Mesothelial cell of epicardium (in vitro differentiated cells): ENCODE results near the gene MAP1S. TPM values are rescaled to one million over a fixed set of nuclear protein-coding genes. Genes with fewer than 3 reads are reported as not detected.
A peak's percentile ranks its signal among the peaks of the same experiment; 100 is the strongest.

ENCODE experiments used
- DNase-seq, 2 experiments: peaks; one replicate each; pipeline ENCODE4 v3.0.0; 2021; ENCODE audit warnings: low spot score in 2 of 2; ENCODE audit not compliant: unreplicated experiment in 2 of 2
- H3K27ac Mint-ChIP-seq: 2 replicates; pipeline ENCODE4 v1.8.0; 2021; ENCODE audit warnings: mixed read lengths
- H3K27me3 Mint-ChIP-seq: 2 replicates; pipeline ENCODE4 v1.8.0; 2021; ENCODE audit warnings: low read depth, mixed read lengths
- H3K36me3 Mint-ChIP-seq: 2 replicates; pipeline ENCODE4 v1.8.0; 2021; ENCODE audit warnings: mixed read lengths
- H3K4me1 Mint-ChIP-seq: 2 replicates; pipeline ENCODE4 v1.8.0; 2021; ENCODE audit warnings: mixed read lengths
- H3K4me3 Mint-ChIP-seq: 2 replicates; pipeline ENCODE4 v1.8.0; 2021; ENCODE audit warnings: mild to moderate bottlenecking, moderate library complexity, mixed read lengths
- H3K9me3 Mint-ChIP-seq: 2 replicates; pipeline ENCODE4 v1.8.0; 2021; ENCODE audit warnings: mixed read lengths
- total RNA-seq: library from RNA; stranded (reverse); gene quantifications from 3 replicates; pipeline ENCODE4 v1.2.1, GENCODE V29; 2021
- TF ChIP-seq, protein P1 (sequence below): fragments of 200-600 bp; sonication (generic); IDR thresholded peaks from one replicate; pipeline ENCODE4 v1.5.0; 2021; ENCODE audit warnings: antibody characterized with exemption; ENCODE audit not compliant: unreplicated experiment

The MAP1S gene
- total RNA-seq = 66.1 to 79.0 TPM (median 68.6 TPM) in 3 replicates

DNA sequence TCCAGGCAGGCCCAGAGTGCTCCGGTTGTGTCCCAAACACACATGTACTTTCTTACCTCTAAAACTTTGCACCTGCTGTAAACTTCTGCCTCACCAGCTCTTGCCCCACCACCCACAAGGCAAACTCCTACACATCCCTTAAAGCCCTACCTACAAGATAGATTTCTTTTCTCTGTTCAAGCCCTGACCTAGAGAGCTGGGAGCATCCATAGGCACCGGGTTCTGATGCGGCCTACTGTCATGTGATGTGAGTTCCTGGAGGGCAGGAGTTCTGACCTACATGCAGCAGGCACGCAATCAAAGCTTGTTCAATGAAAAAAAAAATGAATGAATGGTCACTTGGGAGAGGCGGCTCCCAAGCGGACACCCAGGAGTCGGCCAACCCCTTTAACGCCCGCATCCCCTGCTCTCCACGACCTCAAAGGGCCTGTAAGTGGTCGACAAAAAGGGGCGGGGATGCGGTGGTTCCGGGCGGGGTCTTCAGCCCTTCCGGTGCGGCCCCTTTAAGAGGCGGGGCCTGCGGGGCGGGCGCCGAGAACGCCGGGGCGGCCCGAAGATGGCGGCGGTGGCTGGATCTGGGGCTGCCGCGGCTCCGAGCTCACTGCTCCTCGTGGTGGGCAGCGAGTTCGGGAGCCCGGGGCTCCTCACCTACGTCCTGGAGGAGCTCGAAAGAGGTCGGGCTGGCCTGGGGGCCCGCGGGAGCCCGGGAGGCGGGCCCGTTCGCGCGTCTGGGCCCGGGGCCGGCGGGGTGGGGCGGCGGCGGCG is at the start of gene MAP1S:
TSS of gene MAP1S (plus strand) at position 534 of the 765 bp plus-strand sequence. CDS start at position 557, 23 bp downstream.
- peaks cover 23% of the 10 kb centered on the region for H3K4me1 Mint-ChIP-seq
- H3K9me3 Mint-ChIP-seq = no peaks in the 10 kb centered on the region
- H3K27ac Mint-ChIP-seq = peak within 1 kb of the TSS; percentile 79
- H3K36me3 Mint-ChIP-seq = peaks cover 8% of the 10 kb centered on the region
- peak; percentile 61 to 80 for DNase-seq
- H3K27me3 Mint-ChIP-seq = no peaks in the 10 kb centered on the region
- TF ChIP-seq, protein P1, sequence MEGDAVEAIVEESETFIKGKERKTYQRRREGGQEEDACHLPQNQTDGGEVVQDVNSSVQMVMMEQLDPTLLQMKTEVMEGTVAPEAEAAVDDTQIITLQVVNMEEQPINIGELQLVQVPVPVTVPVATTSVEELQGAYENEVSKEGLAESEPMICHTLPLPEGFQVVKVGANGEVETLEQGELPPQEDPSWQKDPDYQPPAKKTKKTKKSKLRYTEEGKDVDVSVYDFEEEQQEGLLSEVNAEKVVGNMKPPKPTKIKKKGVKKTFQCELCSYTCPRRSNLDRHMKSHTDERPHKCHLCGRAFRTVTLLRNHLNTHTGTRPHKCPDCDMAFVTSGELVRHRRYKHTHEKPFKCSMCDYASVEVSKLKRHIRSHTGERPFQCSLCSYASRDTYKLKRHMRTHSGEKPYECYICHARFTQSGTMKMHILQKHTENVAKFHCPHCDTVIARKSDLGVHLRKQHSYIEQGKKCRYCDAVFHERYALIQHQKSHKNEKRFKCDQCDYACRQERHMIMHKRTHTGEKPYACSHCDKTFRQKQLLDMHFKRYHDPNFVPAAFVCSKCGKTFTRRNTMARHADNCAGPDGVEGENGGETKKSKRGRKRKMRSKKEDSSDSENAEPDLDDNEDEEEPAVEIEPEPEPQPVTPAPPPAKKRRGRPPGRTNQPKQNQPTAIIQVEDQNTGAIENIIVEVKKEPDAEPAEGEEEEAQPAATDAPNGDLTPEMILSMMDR = no peak
- H3K4me3 Mint-ChIP-seq = peak within 1 kb of the TSS; percentile 83

GRCh38 chr19:17671906-17672305 is 47.4 kb upstream of the MAP1S start:
- Mint-ChIP-seq H3K9me3 (no peaks in the 10 kb centered on the region), H3K27ac (no peak overlapping the region), H3K36me3 (no peaks in the 10 kb centered on the region), H3K4me1 (no peaks in the 10 kb centered on the region), H3K4me3 (no peak overlapping the region), H3K27me3 (peaks cover 19% of the 10 kb centered on the region)
- no peak for DNase-seq
- TF ChIP-seq, protein P1 = no peak

DNA sequence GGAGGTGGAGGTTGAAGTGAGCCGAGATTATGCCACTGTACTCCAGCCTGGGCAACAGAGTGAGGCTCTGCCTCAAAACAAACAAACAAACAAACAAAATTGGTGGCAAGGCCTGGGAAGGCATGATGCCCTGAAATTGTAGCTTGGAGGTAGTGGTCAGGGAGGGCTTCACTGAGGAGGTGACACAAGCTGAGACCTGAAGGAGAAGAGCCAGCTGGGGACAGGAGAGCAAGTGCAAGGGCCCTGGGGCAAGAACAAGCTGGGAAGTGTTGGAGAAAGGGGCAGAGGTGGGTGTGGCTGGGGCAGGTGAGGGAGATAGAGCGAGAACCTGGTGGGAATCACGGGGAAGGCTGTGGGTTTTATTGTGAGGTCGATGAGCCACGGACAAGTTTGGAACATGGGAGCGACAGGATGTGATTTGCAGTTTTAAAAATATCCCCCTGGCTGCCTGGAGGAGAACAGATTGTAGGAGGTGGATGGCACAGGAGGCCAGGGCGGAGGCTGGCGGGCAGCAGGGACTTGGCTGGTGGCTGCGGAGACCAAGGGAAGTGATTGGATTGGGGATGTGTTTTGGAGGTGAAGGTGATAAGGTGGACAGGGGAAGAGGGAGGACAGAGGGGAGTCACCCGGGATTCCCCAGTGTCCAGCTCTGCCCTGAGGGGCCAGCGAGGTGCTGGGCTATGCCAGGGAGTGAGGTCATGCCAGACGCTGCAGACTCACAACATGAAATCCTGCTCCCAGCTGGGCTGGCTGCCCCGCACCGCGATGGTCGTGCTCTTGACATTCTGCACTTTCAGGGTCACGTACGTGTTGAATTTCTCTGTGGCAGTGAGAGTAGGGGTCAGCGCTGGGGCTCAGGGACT is 45.1 kb upstream of the MAP1S start:
- Mint-ChIP-seq H3K27me3 (peaks cover 38% of the 10 kb centered on the region), H3K4me1 (no peaks in the 10 kb centered on the region), H3K4me3 (no peak overlapping the region), H3K36me3 (no peaks in the 10 kb centered on the region), H3K9me3 (no peaks in the 10 kb centered on the region), H3K27ac (no peak overlapping the region)
- TF ChIP-seq, protein P1 = no peak
- DNase-seq = no peak

GRCh38 chr19:17676295-17676694 is 43.0 kb upstream of the MAP1S start:
- H3K9me3 Mint-ChIP-seq = no peaks in the 10 kb centered on the region
- DNase-seq = no peak
- TF ChIP-seq, protein P1 = no peak
- peaks cover 58% of the 10 kb centered on the region for H3K27me3 Mint-ChIP-seq
- no peak overlapping the region for H3K4me3 Mint-ChIP-seq
- no peaks in the 10 kb centered on the region for H3K4me1 Mint-ChIP-seq
- H3K27ac Mint-ChIP-seq = no peak overlapping the region
- no peaks in the 10 kb centered on the region for H3K36me3 Mint-ChIP-seq

- Mint-ChIP-seq H3K4me3 (no peak overlapping the region), H3K4me1 (no peaks in the 10 kb centered on the region), H3K27me3 (peaks cover 65% of the 10 kb centered on the region), H3K27ac (no peak overlapping the region), H3K9me3 (no peaks in the 10 kb centered on the region), H3K36me3 (no peaks in the 10 kb centered on the region)
- TF ChIP-seq, protein P1 = no peak
- DNase-seq = no peak
These were observed 42.3 kb upstream of the MAP1S start for GRCh38 chr19:17677002-17677401.
